Heart left ventricle (tissue), 16 donors: ENCODE measurements around the gene MYL4. TPM values are rescaled to one million over a fixed set of nuclear protein-coding genes. Genes with fewer than 3 reads are reported as not detected.

Experiments
- ATAC-seq, 4 donors: fragments of 200-7000 bp; cut with Tn5 transposase; one replicate each; pipeline ENCODE4 v1.9.1; 2020 to 2022; ENCODE audit warnings: moderate library complexity in 4 of 4, mild to moderate bottlenecking in 3 of 4, moderate number of reproducible peaks in 1 of 4
- DNase-seq, 5 donors: peaks; one replicate each; pipeline ENCODE4 v3.0.0-alpha.2; 2020
- H3K27ac ChIP-seq, 12 donors: fragments of 200-600 bp; sonication (generic) in 4 of 12; one replicate each; pipeline versions ENCODE4 v1.5.0 to v1.8.0; 2016 to 2022; ENCODE audit warnings: mild to moderate bottlenecking in 2 of 12
- H3K27me3 ChIP-seq, 9 donors: fragments of 200-600 bp; sonication (generic) in 2 of 9; one replicate each; pipeline versions ENCODE4 v1.5.1 to v1.8.0; 2016 to 2022; ENCODE audit warnings: mild to moderate bottlenecking in 3 of 9
- H3K36me3 ChIP-seq, 9 donors: fragments of 200-600 bp; sonication (generic) in 2 of 9; one replicate each; pipeline versions ENCODE4 v1.5.0 to v1.8.0; 2018 to 2022; ENCODE audit warnings: mild to moderate bottlenecking in 2 of 9
- H3K4me1 ChIP-seq, 12 donors: fragments of 200-600 bp; sonication (generic) in 4 of 12; one replicate each; pipeline versions ENCODE4 v1.5.0 to v1.8.0; 2016 to 2022; ENCODE audit warnings: mild to moderate bottlenecking in 3 of 12
- H3K4me3 ChIP-seq, 12 donors: fragments of 200-600 bp; sonication (generic) in 4 of 12; one replicate each; pipeline versions ENCODE4 v1.5.0 to v1.8.0; 2017 to 2022; ENCODE audit warnings: mild to moderate bottlenecking in 9 of 12, moderate library complexity in 4 of 12
- H3K9me3 ChIP-seq, 12 donors: fragments of 200-600 bp; sonication (generic) in 4 of 12; one replicate each; pipeline versions ENCODE4 v1.5.0 to v1.8.0; 2016 to 2022; ENCODE audit warnings: mild to moderate bottlenecking in 1 of 12
- CTCF ChIP-seq, 12 donors: fragments of 200-600 bp; sonication (generic) in 4 of 12; IDR thresholded peaks; one replicate each; pipeline versions ENCODE4 v1.5.0 to v1.8.0; 2018 to 2022; ENCODE audit warnings: antibody characterized with exemption in 12 of 12, mild to moderate bottlenecking in 5 of 12
- POLR2A ChIP-seq, 2 donors: fragments of 450-650 bp; IDR thresholded peaks; one replicate each; pipeline ENCODE4 v1.6.1; 2017; ENCODE audit warnings: antibody characterized with exemption in 2 of 2, mild to moderate bottlenecking in 2 of 2, moderate library complexity in 2 of 2
- WGBS, 4 donors: extraction: QIAGEN DNeasy Blood & Tissue Kit in 2 of 4; methylation state at CpG; one replicate each; pipeline versions ENCODE4 v1.1.5 to v1.1.7; 2013 to 2018; 5-methylcytosine and 5-hydroxymethylcytosine counted together
- intact Hi-C, 10 donors: fragments of 100-400 bp; cut with DNase I; formaldehyde crosslinking; loops; one replicate each; pipeline versions ENCODE4 v1.11.1 to v1.14.2; 2022
- polyA plus RNA-seq, 2 donors: library from polyadenylated mRNA; stranded (reverse); fragments of 200-250 nt; gene quantifications; one replicate each; pipeline ENCODE4 v1.2.3, GENCODE V29; 2013
- total RNA-seq, 9 donors: library from RNA; depleted of rRNA in 2 of 9; stranded (reverse); fragments of >200 nt in 2 of 9; fragmentation: NEBNext Ultra II Directional in 3 of 9; extraction: Animal tissue kit (Norgen Biotek cat#: 25700) in 3 of 9; gene quantifications; one replicate each; pipeline versions ENCODE4 v1.1.0 to v1.2.4, GENCODE V29; 2016 to 2023
- donor health status: ischemic (EF 13 %, LVEDD 7.1; RV severe dilation, severe dysfunction).
- donor health status: healthy with polysubstance abuse.
- donor health status: DM: no; HTN: yes; CAD: no.
- donor health status: DM: no; HTN: no; CAD: no.
- donor health status: ischemic (EF 25% LVEDD 6.9; RV normal size, moderate dysfunction).
- donor health status: ischemic (EF 25% LVEDD 5.7; RV mildly dilated, moderate dysfunction).
- donor health status: healthy.
- donor health status: DM: yes; HTN: yes; CAD: no.
- donor health status: ischemic (EF 35%, LVEDD 5.7; RV mildly dilated, moderate dysfunction).
- donor health status: nonischemic (EF 11% LVEDD 7.7; RV severe dilation, severe dysfunction).
- donor health status: DM: yes; HTN: yes; CAD: no.
- donor health status: PGD.
- donor health status: ischemic (EF 29% LVEDD 5.4; RV normal size, mild dysfunction).
- donor health status: nonischemic (EF 23%, LVEDD 6.1; RV moderate dilation, normal function).

The MYL4 gene
- total and polyA plus RNA-seq, 11 donors: 24.9 to 750 (median 69.0) TPM

GRCh38 chr17:47188271-47188875 lies 20.8 kb upstream of the MYL4 start:
- TF ChIP-seq POLR2A (IDR thresholded peaks at IDR 0.05) (no peak), CTCF (IDR thresholded peaks at IDR 0.05) (no peak)
- DNase-seq (no peak), ATAC-seq (peak in 2 of 4 donors; percentile 3 to 12)
- intact Hi-C loops: loop anchor here in 2 of 10 donors (2.0 kb wide), 1 partner anchor 36 kb away; no protein-coding TSS in a partner anchor
- Histone ChIP-seq H3K27me3 (no peaks in the 10 kb centered on the region), H3K4me1 (peaks cover 8 to 54% (median 42%) of the 10 kb centered on the region in 12 donors), H3K4me3 (peak overlapping the region; percentile 61 to 94 (median 84)), H3K9me3 (no peaks in the 10 kb centered on the region), H3K36me3 (no peaks in the 10 kb centered on the region), H3K27ac (peak overlapping the region; percentile 90 to 99 (median 97))
- WGBS, 4 donors: 0 to 1% (median 0%) methylated on average over 15 of the region's 15 CpGs

- peak; percentile 97 to 98 (median 98) for ATAC-seq
Measured at GRCh38 chr17:47188876-47189731, 20.0 kb upstream of the MYL4 start, which contains the start of gene CDC27. Gene CDC27, minus strand, starts transcription at chr17:47189295. Its CDS starts 123 bp downstream, at chr17:47189172.

GRCh38 chr17:47189732-47190237 lies 19.4 kb upstream of the MYL4 start:
- 38 to 43% (median 38%) methylated on average over 5 of the region's 5 CpGs for WGBS, 4 donors
- H3K36me3 ChIP-seq: no peaks in the 10 kb centered on the region
- peak overlapping the region in 11 of 12 donors; percentile 27 to 94 (median 83) for H3K4me3 ChIP-seq
- peaks cover 8 to 39% (median 28%) of the 10 kb centered on the region in 12 donors for H3K4me1 ChIP-seq
- DNase-seq (no peak), ATAC-seq (no peak)
- TF ChIP-seq CTCF (IDR thresholded peaks at IDR 0.05) (peak in 1 of 12 donors; percentile 3), POLR2A (IDR thresholded peaks at IDR 0.05) (no peak)
- H3K9me3 ChIP-seq: no peaks in the 10 kb centered on the region
- intact Hi-C loops: loop anchor here in 2 of 10 donors (2.0 kb wide), 1 partner anchor 35 kb away; no protein-coding TSS in a partner anchor
- H3K27me3 ChIP-seq: no peaks in the 10 kb centered on the region
- peak overlapping the region in 11 of 12 donors; percentile 61 to 99 (median 97) for H3K27ac ChIP-seq

More at GRCh38 chr17:47188876-47189731, 20.0 kb upstream of the MYL4 start, which contains the start of gene CDC27:
- H3K9me3 ChIP-seq: no peaks in the 10 kb centered on the region
- 0 to 1% (median 1%) methylated on average over 33 to 64 of the region's 64 CpGs for WGBS, 4 donors
- intact Hi-C loops: loop anchor here in 2 of 10 donors (2.0 kb wide), 1 partner anchor 36 kb away; no protein-coding TSS in a partner anchor
- peak within 1 kb of the TSS; percentile 61 to 94 (median 84) for H3K4me3 ChIP-seq
- H3K27ac ChIP-seq: peak within 1 kb of the TSS; percentile 90 to 99 (median 97)
- no peaks in the 10 kb centered on the region for H3K36me3 ChIP-seq
- peak in 1 of 12 donors; percentile 7 for TF ChIP-seq CTCF (IDR thresholded peaks at IDR 0.05)
- TF ChIP-seq POLR2A (IDR thresholded peaks at IDR 0.05): peak in 1 of 2 donors; percentile 46
- DNase-seq: peak; percentile 99
- H3K4me1 ChIP-seq: peaks cover 8 to 46% (median 35%) of the 10 kb centered on the region in 12 donors
- H3K27me3 ChIP-seq: no peaks in the 10 kb centered on the region
